GM19467 (cell line): ENCODE measurements around the gene WAPL.

Experiments used
- ATAC-seq: cut with Tn5 transposase; IDR thresholded peaks from one replicate; pipeline ENCODE4 v1.9.1; 2021; ENCODE audit warnings: mild to moderate bottlenecking, moderate library complexity; ENCODE audit not compliant: unreplicated experiment

The WAPL gene

DNA sequence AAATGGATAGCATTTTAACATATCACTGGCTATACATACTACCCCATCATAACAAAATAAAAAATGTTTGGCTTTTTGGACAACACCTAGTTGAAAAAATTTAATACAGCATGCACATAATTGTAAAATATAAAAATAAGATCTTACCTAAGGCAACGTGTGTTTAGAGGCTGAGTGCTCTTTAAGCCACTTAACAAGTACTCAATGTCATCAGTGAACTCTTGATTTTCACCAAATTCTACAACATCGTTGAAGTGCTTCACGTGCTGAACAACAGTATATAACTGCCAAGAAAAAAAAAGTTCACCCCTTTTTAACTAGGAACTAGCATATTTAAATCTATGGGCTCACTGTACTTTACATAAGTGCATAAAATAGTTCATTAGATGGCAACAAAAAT, 49.5 kb downstream of the WAPL start:
- no peak for ATAC-seq

DNA sequence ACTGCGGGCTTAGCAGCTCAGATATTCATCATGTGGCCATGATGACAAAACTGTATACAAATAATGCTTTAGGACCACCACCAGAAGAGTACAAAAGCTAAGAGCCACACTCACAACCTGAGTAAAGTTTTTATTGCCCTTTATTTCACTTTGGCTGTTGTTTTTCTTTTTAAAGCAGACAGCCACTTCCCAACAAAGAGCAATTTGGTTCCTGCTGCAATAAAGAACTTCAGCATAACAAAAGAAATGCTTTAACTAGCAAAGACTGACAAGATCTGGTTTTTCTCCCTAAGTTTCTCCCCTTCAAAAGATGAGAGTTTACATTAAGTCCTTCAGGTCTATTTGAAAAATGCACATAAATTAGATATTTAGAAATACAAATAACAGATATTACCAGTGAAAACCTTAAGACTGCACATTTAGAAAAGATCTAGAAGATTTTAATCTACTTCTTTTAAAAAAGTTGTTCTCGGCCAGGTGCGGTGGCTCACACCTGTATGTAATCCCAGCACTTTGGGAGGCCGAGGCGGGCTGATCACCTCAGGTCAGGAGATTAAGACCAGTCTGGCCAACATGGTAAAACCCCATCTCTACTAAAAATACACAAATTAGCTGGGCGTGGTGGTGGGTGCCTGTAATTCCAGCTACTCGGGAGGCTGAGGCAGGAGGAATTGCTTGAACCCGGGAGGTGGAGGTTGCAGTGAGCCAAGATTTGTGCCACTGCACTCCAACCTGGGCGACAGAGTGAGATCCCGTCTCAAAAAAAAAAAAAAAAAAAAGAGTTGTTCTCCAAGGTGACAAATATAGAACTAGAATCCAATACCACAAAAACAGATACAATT, 59.4 kb downstream of the WAPL start:
- no peak for ATAC-seq

DNA sequence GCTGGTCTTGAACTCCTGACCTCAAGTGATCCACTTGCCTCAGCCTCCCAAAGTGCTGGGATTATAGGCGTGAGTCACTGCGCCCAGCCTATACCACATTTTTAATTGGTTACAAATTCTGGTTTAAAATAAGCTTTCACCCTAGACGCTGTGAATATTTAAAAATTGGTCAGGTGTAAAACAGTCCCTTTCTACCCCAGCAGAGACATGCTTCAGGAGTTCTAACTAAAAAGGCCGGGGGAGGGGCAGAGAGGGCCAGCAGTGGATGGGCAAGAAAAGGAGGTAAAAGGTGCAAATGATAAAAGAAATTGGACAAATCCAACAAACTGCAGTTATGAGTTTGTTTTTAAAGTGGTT, 70.0 kb downstream of the WAPL start:
- ATAC-seq: peak; percentile 41

DNA sequence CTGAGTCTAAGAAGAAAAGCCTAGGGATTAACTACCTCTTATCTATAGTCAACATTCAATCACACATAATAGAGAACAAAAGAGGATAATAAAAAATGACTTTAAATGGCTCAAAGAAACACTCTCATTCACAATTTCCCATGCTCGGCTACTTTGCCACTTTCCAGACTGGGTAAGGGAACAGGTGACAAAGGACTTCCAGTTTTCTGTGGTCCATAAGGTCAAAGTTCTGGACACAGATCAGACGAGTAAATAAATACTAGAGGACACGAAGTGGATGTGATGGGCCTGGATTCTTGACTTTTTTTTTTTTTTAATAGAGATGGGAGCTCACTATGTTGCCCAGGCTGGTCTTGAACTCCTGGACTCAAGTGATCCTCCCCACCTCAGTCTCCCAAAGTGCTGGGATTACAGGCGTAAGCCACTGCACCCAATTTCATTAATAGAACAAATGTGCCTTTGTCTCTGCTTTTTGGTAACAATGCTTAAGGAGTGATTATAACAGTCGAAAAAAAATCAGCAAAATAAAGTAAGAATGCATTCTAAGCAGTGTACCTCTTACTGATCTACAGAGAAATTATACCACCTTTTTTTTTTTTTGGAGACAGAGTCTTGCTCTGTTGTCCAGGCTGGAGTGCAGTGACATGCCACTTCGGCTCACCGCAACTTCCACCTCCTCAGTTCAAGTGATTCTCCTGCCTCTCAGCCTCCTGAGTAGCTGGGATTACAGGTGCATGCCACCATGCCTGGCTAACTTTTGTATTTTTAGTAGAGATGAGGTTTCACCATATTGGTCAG, 70.6 kb downstream of the WAPL start:
- ATAC-seq: no peak

DNA sequence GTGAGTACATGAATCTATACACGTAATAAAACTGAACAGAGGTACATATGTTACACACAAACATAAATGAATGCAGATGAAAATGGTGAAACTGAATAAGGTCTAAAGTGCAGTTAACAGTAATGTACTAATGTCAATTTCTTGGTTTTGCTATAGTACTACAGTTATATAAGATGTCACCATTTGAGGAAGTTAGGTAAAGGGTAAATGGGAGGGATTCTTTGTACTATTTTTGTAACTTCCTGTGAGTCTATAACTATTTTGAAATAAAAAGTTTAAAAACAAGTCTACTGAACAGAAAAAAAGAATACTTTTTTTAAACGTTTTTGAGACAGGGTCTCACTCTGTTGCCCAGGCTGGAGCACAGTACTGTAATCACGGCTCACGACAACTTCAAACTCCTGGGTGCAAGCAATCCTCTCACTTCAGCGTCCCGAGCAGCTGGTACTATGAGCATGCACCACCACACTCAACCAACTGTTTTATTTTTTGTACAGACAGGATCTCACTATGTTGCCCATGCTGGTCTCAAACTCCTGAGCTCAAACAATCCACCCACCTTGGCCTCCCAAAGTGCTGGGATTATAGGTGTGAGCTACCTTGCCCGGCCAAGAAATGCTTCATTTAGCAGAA, 71.5 kb downstream of the WAPL start:
- ATAC-seq: no peak

DNA sequence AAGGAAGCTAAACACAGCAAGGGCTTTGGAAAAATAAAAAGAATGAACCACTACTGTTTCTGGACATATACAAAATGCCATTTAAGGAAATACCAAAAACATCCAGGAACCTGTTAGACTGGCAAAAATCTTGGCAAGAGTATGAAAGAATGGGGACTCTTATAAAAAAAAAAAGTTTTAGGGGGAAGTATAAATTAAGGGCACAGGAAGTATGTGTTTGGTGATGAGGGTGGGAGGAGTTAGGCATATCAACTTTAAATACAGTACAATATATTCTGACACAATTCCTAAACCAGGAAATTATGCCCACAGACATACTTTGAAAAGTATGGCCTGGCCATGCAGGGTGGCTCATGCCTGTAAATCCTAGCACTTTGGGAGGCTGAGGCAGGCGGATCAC, 74.2 kb downstream of the WAPL start:
- no peak for ATAC-seq

DNA sequence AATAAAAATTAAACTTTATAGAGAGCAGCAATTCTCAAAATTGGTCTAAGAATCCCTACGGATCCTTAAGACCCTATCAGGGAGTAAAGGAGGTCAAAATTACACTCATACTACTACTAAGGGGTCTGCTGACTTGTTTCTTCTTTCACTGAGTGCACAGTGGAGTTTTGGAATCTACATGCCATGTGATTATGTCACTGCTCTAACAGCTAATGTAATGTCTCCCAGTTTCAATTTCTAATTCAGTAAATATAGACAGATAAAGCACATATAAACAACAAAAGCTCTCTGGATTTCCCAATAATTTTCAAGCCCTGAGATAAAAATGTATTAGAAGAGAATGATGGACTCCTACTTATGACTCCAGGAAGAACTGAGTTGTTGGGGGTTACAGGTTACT, 74.6 kb downstream of the WAPL start:
- ATAC-seq: no peak

DNA sequence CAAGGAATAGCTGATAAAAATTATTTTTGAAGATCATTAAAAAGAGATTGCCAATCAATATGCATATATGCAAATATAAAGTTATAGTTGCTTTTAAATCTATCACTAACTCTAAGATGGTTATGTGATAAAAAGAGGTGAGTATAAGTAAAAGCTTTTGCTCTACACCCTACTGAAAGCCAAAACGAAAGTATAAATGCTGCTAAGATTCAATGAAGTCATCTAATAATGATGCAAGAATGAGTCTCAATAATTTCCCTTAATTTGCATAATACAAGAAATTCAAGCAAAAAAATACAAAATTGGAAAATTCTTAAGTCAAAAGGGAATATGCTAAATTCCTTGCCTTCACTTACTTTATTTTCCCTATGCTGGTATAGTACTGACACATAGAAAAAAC, 75.2 kb downstream of the WAPL start:
- ATAC-seq: no peak

DNA sequence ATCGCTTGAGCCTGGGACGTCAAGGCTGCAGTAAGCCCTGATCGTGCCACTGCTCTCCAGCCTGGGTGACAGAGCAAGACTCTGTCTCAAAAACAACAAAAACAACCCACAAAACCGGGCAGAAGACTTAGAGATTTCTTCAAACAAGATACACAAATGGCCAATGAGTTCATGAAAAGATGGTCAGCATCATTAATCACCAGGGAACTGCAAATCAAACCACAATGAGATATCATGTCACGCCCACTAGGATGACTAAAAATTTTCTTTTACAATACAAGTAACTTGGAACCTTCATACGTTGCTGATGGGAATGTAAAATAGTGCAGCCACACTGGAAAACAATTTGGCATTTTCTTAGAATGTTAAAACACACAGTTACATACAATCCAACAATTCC, 77.7 kb downstream of the WAPL start:
- ATAC-seq: no peak

DNA sequence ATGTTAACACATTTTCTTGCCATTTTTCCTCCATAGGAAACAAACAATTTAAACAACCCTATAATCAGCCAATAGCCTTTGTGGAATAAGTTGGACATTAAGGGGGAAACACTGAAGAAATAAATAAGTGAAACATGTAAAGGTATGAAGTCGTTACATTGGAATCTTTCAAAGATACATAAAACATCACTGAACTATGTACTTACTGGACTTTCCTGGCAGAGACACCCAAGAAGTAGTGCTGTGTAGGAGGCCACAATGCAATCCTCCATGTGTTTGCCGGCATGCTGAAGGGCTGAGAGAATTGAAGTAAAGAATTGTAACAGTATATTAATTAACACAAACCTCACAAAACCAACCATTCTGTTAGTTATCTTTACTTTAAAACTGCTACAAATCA, 78.5 kb downstream of the WAPL start:
- no peak for ATAC-seq

DNA sequence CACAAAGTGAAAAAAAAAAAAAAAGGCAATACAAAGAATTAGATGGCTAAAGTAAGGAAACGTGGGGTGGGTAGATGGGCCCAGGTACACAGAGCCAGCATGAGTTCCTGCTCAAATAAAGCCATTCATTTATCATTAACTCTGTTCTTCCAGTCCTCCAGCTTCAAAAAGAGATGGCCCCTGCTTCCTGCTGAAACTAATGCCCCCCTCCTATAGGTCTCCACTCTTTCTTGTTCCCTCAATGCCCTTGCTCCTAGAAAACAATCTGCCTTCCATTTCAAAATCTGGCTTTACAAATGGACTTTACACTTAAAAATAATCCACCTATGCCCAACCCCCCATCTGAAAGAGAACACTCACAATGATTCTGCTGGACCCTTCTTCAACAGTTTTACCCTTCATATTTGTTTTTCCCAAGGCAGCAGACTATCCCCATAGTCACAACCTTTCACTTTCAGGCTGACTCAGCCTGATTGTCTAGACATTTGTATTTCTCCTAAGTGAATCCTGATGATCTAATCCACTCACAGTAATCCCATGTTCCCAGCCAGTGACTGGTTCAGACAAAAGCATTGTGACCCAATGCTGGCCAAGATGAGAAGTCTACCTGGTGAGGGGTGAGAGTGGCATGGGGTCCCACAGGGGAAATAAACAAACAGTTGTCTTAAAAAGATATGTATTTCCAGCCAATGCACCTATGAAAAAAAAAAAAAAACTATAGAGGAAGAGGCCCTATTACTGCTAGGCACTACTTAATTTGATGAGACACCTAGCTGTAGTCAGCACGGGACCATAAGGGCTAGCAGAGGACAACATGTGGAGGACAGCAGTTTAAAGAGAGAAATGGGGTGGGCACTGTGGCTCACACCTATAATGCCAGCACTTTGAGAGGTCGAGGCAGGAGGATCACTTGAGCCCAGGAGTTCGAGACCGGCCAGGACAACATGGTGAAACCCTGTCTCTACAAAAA, 80.4 kb downstream of the WAPL start:
- ATAC-seq: no peak

DNA sequence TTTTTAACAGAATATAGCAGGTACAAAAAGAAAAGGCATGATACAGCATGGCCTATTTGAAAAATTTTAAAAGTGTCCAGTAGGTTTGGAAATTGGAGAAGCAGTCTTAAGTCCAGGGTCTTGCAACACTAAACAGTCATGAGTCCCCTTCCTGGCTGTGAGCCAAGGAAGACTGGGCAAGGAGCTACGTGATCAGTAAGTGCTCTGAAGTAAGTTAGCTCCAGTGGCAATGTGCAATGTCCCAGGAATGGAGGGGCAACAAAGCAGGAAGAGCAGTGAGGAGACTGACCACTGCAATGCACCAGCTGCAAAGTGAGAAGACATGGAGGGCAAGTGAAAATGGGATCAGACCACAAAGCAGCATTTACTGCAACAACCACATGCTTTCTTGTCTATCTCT, 82.0 kb downstream of the WAPL start:
- ATAC-seq: no peak

DNA sequence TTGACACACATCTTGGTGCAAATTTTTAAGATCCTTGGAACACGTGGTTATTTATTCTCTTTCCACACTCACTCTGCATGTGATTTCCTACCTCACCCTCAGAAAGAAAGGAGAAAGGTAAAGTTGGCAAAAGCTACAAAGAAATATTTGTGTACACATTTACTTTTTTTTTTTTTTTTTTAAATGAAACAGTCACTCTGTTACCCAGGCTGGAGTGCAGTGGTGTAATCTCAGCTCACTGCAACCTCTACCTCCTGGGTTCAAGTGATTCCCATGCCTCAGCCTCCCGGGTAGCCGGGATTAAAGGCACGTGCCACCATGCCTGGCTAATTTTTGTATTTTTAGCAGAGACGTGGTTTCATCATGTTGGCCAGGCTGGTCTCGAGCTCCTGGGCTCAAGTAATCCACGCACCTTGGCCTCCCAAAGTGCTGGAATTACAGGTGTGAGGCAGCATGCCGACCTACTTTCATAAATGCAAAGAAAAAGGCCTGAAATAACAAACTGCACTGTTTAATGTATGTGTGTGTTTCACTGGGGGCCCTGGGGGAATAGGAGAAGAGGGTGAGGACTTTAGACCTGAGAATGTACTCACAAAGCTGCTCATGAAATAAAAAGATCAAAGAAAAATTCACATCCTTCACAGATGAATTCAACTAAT, 83.4 kb downstream of the WAPL start:
- ATAC-seq: no peak

DNA sequence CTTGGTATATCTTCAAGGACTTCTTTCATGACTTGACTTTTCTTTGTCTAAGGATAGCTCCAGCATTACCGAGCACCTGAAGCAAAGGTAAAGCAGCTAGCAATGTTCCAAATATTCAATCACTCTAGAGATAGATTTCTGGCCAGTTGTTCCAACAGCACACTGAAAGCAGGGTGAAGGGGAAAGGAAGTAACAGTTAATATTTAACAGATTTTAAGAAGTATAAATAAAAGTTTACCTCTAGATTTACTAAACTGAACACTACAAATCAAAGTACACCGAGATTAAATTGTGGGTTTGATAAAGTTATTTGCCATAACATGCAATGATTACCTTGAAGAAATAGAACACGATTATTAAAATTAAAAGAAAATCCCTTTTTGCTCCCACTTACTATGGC, 84.1 kb downstream of the WAPL start:
- no peak for ATAC-seq

DNA sequence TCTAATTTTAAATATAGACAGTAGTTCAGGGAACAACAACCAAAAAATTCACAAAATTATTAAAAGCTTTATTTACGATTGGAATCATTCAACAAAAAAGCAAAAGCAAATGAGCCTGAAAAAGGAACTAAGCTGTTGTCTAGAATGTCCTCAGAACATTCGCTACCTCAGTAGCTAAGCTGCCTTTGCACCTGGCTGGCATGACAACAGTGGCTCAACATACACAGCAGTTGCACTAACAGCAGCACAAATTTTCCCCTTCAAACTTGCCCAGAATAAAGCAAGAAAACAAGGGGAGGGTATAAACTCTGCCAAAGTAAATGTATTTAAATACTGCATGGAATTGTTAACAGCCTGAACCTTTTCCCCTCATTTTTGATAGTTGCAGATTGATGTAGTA, 84.6 kb downstream of the WAPL start:
- ATAC-seq: no peak

DNA sequence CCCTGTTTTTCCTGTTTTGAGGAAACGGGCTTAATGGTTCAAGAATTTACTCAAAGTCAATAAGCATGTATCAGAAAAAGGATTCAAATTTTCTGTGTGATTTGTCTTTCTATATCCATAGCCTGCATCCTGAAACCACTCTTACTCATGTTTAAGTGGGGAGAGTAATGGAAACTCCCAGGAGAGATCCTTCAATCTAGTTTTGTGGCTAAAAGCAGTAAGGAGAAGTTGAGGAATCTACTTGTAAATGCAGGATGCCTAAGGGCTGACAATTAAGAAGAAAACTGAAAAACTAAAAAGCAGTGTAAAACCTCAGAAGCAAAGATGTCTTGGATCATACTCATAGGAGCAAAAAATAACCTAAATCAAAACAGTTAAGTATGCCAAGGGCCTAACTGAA, 86.9 kb downstream of the WAPL start:
- no peak for ATAC-seq

DNA sequence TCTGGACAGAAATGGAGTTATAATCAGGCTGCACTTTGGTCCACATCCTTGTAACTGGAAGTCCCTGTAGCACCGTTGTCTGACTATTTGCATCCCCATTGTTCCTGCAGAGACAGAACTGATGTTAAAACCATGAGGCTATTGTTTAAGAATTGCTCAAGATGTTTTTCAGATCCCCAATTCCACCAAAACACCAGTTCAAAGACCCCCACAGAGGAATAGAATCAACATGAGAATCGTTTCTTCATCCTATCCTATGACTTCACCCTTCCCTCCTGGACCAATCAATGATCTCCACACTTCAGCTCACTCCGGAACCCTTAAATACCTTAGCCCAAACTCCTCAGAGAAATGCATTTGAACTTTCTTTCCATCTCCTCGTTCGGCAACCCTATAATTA, 97.9 kb downstream of the WAPL start:
- ATAC-seq: no peak

DNA sequence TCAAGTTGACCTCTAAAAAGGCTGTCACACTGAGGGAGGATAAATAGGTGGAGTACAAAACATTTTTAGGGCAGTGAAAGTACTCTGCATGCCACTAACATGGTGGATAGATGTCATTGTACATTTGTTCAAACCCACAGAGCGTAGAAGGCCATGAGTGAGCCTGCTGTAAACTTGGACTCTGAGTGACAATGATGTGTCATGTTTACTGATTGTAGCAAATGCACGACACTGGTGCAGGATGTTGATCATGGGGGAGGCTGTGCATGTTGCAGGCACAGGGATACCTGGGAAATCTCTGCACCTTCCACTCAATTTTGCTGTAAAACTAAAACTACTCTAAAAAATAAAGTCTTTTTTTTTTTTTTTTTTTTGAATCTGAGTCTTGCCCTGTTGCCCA, 102.5 kb downstream of the WAPL start:
- no peak for ATAC-seq

DNA sequence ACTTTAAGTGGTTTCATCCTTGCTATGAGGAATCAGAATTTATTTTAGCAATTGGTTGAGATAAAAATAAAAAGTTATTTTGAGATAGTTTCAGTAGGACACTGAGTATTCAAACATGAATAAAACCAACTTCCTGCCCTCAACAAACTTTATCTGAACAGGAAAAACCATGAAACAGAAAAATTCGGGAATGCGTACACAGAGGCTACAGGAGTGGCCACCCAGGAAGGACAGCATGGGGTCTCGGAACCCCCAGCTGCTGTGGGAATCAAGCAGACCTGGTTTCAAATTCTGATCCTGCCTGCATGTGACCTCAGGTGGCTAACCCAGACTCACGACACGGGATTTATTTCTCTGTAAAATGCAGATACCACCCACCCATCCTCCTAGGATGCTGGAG, 106.0 kb downstream of the WAPL start:
- no peak for ATAC-seq

DNA sequence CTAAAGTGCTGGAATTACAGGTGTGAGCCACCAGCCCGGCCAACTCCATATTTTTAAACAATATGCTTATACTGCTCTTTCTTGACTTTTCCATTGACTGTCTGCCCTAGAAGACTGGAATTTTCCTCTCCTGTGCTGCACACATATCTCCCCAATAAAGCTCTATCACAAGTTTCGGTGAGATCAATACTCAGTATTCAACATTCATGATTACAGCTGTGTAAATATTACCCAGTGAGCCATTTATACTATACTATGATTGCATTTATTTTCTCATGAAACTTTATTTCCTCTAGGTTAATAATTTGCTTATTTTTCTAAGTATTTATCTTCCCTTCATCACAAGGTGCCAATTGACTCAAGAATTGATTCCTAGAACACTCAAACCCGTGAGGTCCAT, 106.5 kb downstream of the WAPL start:
- ATAC-seq: no peak
